ENCODE results near the gene SEMA6A.
"Not testable (repeated sequence)": the region's sequence is repeated elsewhere in the genome, so short reads cannot be mapped to it uniquely, and the experiment has no call there.

The SEMA6A gene

GRCh38 chr5:116553366-116553765 lies 21.3 kb downstream of the SEMA6A start:
- no peak for DNase-seq (ENCODE audit: low spot score)

- DNase-seq (ENCODE audit: low spot score): no peak
Measured at GRCh38 chr5:116550082-116550481, 24.5 kb downstream of the SEMA6A start.

- DNase-seq (ENCODE audit: low spot score): no peak
Measured at GRCh38 chr5:116546743-116547124, 27.9 kb downstream of the SEMA6A start.

GRCh38 chr5:116546033-116546742 lies 28.4 kb downstream of the SEMA6A start:
- no peak for DNase-seq (ENCODE audit: low spot score)

GRCh38 chr5:116545465-116545864 lies 29.2 kb downstream of the SEMA6A start:
- not testable (repeated sequence) for DNase-seq (ENCODE audit: low spot score)

GRCh38 chr5:116544531-116545241 lies 29.9 kb downstream of the SEMA6A start:
- DNase-seq (ENCODE audit: low spot score): no peak

- no peak for DNase-seq (ENCODE audit: low spot score)
Measured at GRCh38 chr5:116543501-116543900, 31.1 kb downstream of the SEMA6A start.

GRCh38 chr5:116542619-116543018 lies 32.0 kb downstream of the SEMA6A start:
- no peak for DNase-seq (ENCODE audit: low spot score)

- no peak for DNase-seq (ENCODE audit: low spot score)
Measured at GRCh38 chr5:116539222-116539621, 35.4 kb downstream of the SEMA6A start.

GRCh38 chr5:116536316-116537083 lies 38.1 kb downstream of the SEMA6A start:
- DNase-seq (ENCODE audit: low spot score): no peak

GRCh38 chr5:116534964-116535651 lies 39.5 kb downstream of the SEMA6A start:
- no peak for DNase-seq (ENCODE audit: low spot score)

- DNase-seq (ENCODE audit: low spot score): no peak
Measured at GRCh38 chr5:116532762-116533525, 41.7 kb downstream of the SEMA6A start.

GRCh38 chr5:116531635-116532034 lies 43.0 kb downstream of the SEMA6A start:
- no peak for DNase-seq (ENCODE audit: low spot score)

- no peak for DNase-seq (ENCODE audit: low spot score)
Measured at GRCh38 chr5:116531117-116531516, 43.5 kb downstream of the SEMA6A start.

GRCh38 chr5:116530276-116530675 lies 44.3 kb downstream of the SEMA6A start:
- no peak for DNase-seq (ENCODE audit: low spot score)

GRCh38 chr5:116529615-116530014 lies 45.0 kb downstream of the SEMA6A start:
- no peak for DNase-seq (ENCODE audit: low spot score)

- DNase-seq (ENCODE audit: low spot score): no peak
Measured at GRCh38 chr5:116528519-116529234, 45.9 kb downstream of the SEMA6A start.

GRCh38 chr5:116527582-116527981 lies 47.0 kb downstream of the SEMA6A start:
- no peak for DNase-seq (ENCODE audit: low spot score)

GRCh38 chr5:116525674-116526073 lies 48.9 kb downstream of the SEMA6A start:
- DNase-seq (ENCODE audit: low spot score): no peak

- no peak for DNase-seq (ENCODE audit: low spot score)
Measured at GRCh38 chr5:116524966-116525365, 49.7 kb downstream of the SEMA6A start.

Measured in CD4-positive, alpha-beta T cell treated with Interleukin-6 at 100 ng/mL for 8 hours (primary cell).